HG03280 (cell line): ENCODE measurements around the gene LRG1.
"Not testable (repeated sequence)": the region's sequence is repeated elsewhere in the genome, so short reads cannot be mapped to it uniquely, and the experiment has no call there.

ENCODE experiments used
- ATAC-seq: cut with Tn5 transposase; IDR thresholded peaks from one replicate; pipeline ENCODE4 v1.9.1; 2021; ENCODE audit warnings: mild to moderate bottlenecking, moderate library complexity; ENCODE audit not compliant: unreplicated experiment

The LRG1 gene

GRCh38 chr19:4553775-4554174 is 13.9 kb upstream of the LRG1 start:
- no peak for ATAC-seq

GRCh38 chr19:4553092-4553695 is 13.4 kb upstream of the LRG1 start:
- no peak for ATAC-seq

- no peak for ATAC-seq
Measured at GRCh38 chr19:4552525-4552819, 12.6 kb upstream of the LRG1 start.

GRCh38 chr19:4550479-4551050 is 10.7 kb upstream of the LRG1 start:
- ATAC-seq: no peak

- no peak for ATAC-seq
Measured at GRCh38 chr19:4550018-4550417, 10.2 kb upstream of the LRG1 start.

- ATAC-seq: no peak
Measured at GRCh38 chr19:4548238-4548584, 8.4 kb upstream of the LRG1 start.

GRCh38 chr19:4547303-4548237 is 7.7 kb upstream of the LRG1 start:
- no peak for ATAC-seq

GRCh38 chr19:4543842-4544647 is 4.2 kb upstream of the LRG1 start:
- no peak for ATAC-seq

GRCh38 chr19:4542896-4543841 is 3.3 kb upstream of the LRG1 start:
- no peak for ATAC-seq

GRCh38 chr19:4541806-4542145 is 1.9 kb upstream of the LRG1 start:
- ATAC-seq: not testable (repeated sequence)

GRCh38 chr19:4541114-4541805 is 1.4 kb upstream of the LRG1 start:
- no peak for ATAC-seq

- ATAC-seq: no peak
Measured at GRCh38 chr19:4539169-4539692, 605 bp downstream of the LRG1 start.

- no peak for ATAC-seq
Measured at GRCh38 chr19:4538601-4538954, 1.3 kb downstream of the LRG1 start.

- no peak for ATAC-seq
Measured at GRCh38 chr19:4537953-4538600, 1.8 kb downstream of the LRG1 start.

- ATAC-seq: no peak
Measured at GRCh38 chr19:4536798-4537197, 3.0 kb downstream of the LRG1 start.

- no peak for ATAC-seq
Measured at GRCh38 chr19:4534836-4535658, 4.8 kb downstream of the LRG1 start, which contains the start of gene PLIN5. Gene PLIN5, minus strand, starts transcription at chr19:4535224. Its CDS starts 1,150 bp downstream, at chr19:4534074.

GRCh38 chr19:4533835-4534424 is 5.9 kb downstream of the LRG1 start:
- ATAC-seq: no peak

- no peak for ATAC-seq
Measured at GRCh38 chr19:4533334-4533733, 6.5 kb downstream of the LRG1 start.
